K562 (cell line): ENCODE measurements around the gene SART3. TPM values are rescaled to one million over a fixed set of nuclear protein-coding genes. Genes with fewer than 3 reads are reported as not detected.

ENCODE experiments used
- CTCF ChIP-seq, 3 experiments: IDR thresholded peaks in 2 of 3; conservative IDR thresholded peaks in 1 of 3; 2 replicates each; pipeline ENCODE4 v1.5.1; 2011 to 2012; ENCODE audit warnings: low read length in 3 of 3, mild to moderate bottlenecking in 3 of 3, control low read depth in 2 of 3, improper control_type of control experiment in 1 of 3, inconsistent platforms in 1 of 3, low read depth in 1 of 3, mixed read lengths in 1 of 3, moderate library complexity in 1 of 3; ENCODE audit not compliant: insufficient read depth in 2 of 3
- HNRNPH1 ChIP-seq: fragments of 200-400 bp; formaldehyde crosslinking; optimal IDR thresholded peaks from 2 replicates; pipeline ENCODE3; 2017; ENCODE audit warnings: low read depth, mild to moderate bottlenecking, low read length, moderate library complexity
- KLF1 ChIP-seq: fragments of 450-650 bp; IDR thresholded peaks from 2 replicates; pipeline ENCODE4 v1.6.1; 2016; ENCODE audit warnings: missing genetic modification characterization, missing compliant biosample characterization
- POLR2AphosphoS5 ChIP-seq: IDR thresholded peaks from 2 replicates; pipeline ENCODE4 v1.6.1; 2011; ENCODE audit warnings: mild to moderate bottlenecking, low read depth, low read length, moderate library complexity; ENCODE audit not compliant: control insufficient read depth, insufficient read depth
- POLR2B ChIP-seq: fragments of 450-650 bp; IDR thresholded peaks from 2 replicates; pipeline ENCODE4 v1.6.1; 2018; ENCODE audit warnings: low read depth; ENCODE audit not compliant: partially characterized antibody
- RBM17 ChIP-seq: fragments of 200-400 bp; formaldehyde crosslinking; IDR thresholded peaks from 2 replicates; pipeline ENCODE4 v1.6.1; 2017; ENCODE audit warnings: low read depth, mild to moderate bottlenecking, low read length, borderline replicate concordance
- SMARCE1 ChIP-seq: fragments of 450-650 bp; IDR thresholded peaks from 2 replicates; pipeline ENCODE4 v1.7.1; 2016; ENCODE audit warnings: mild to moderate bottlenecking
- SP1 ChIP-seq: sonication (generic); formaldehyde crosslinking; IDR thresholded peaks from 2 replicates; pipeline ENCODE4 v1.8.1; 2022; ENCODE audit warnings: mild to moderate bottlenecking, missing genetic modification reagents
- YBX1 ChIP-seq: fragments of 450-650 bp; IDR thresholded peaks from 2 replicates; pipeline ENCODE4 v1.7.1; 2016; ENCODE audit warnings: mild to moderate bottlenecking
- ZNF143 ChIP-seq: sonication (generic); formaldehyde crosslinking; IDR thresholded peaks from 2 replicates; pipeline ENCODE4 v1.9.0; 2022; ENCODE audit warnings: mild to moderate bottlenecking, missing genetic modification reagents
- ZNF436 ChIP-seq: fragments of 250-450, 450-650 bp; sonication (Bioruptor Pico); formaldehyde crosslinking; IDR thresholded peaks from 2 replicates; pipeline ENCODE4 v1.7.0; 2020; ENCODE audit warnings: mild to moderate bottlenecking
- ZNF583 ChIP-seq: fragments of 250-450 bp; sonication (Bioruptor Pico); IDR thresholded peaks from 2 replicates; pipeline ENCODE4 v1.4.0; 2020
- polyA plus RNA-seq, 8 experiments: library from polyadenylated mRNA; depleted of rRNA in 4 of 8; stranded (reverse) in 5 of 8; unstranded in 3 of 8; fragments of >200 nt; fragmentation: Nextera tagmentation in 2 of 8; fragmentation: Illumina TruSeq in 1 of 8; extraction: Ambion mirVana in 2 of 8; extraction: Trizol in 1 of 8; gene quantifications; 2 replicates each; pipeline versions ENCODE4 v1.2.1 to v1.2.3, GENCODE V29; 2011 to 2014; ENCODE audit warnings: inconsistent platforms in 1 of 8, missing spikeins in 1 of 8
- total RNA-seq, 7 experiments: library from RNA; depleted of rRNA in 6 of 7; stranded (reverse); fragments of >200 nt in 6 of 7; fragmentation: Illumina TruSeq in 2 of 7; extraction: Trizol in 2 of 7; gene quantifications; 2 replicates each; pipeline versions ENCODE4 v1.2.1 to v1.2.3, GENCODE V29; 2011 to 2021; ENCODE audit warnings: low replicate concordance in 1 of 7

Gene SART3
- total and polyA plus RNA-seq, 9 of the 15 experiments (the other 6 are each of a cell fraction or from before 2014, with no cell fraction given), result 8.9 to 167 (median 56.7) TPM

DNA sequence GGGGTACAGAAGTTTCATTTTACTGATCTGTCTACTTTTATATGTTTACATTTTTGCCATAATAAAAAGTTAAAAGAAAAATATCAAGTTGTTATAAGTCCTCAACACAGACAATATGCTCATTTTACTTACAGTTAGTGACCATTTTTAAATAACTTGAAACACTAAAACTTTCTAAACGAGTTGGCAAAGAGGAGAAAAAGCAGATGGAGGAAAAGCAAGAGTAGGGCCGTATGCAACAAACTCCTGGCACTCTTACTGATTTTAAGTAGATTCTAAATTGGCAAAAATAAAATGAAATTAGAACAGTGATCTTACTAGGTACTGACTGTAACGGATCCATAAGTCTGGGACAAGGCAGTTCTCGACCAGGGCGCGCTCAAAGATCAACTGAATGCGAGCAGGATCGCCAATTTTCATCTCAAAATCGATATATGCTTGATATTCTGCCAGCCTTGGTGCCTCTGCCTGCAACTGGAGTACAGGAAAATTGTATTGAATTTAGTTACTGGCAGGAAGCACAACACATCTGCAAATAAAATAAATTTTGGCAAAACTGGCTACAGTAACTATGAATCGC lies 22.3 kb downstream of the SART3 start (continued):
- TF ChIP-seq ZNF143 (CRISPR knock-in tag), result no peak
- no peak for TF ChIP-seq POLR2AphosphoS5
- no peak for TF ChIP-seq HNRNPH1
- TF ChIP-seq YBX1, result no peak
- no peak for TF ChIP-seq CTCF (IDR thresholded peaks at IDR 0.05 in 2 of 3, conservative IDR thresholded peaks at IDR 0.05 in 1 of 3; ENCODE audit: insufficient read depth in 2 of 3, low read depth in 1 of 3, low read length in 3 of 3)
- TF ChIP-seq ZNF583, result no peak
- TF ChIP-seq KLF1 (tag), result no peak
- no peak for TF ChIP-seq POLR2B
- TF ChIP-seq ZNF436 (CRISPR knock-in tag), result no peak
- TF ChIP-seq SMARCE1, result no peak
- TF ChIP-seq RBM17, result no peak
- no peak for TF ChIP-seq SP1 (CRISPR knock-in tag)
